SKM-1 treated with dmso at 0.1 percent for 144 hours (cell line): Measurements from ENCODE around the gene GBGT1.
A peak's percentile ranks its signal among the peaks of the same experiment; 100 is the strongest.

ENCODE experiments used
- DNase-seq: peaks from one replicate; lab custom pipeline; 2025; ENCODE audit not compliant: unreplicated experiment; lab: John Stamatoyannopoulos, UW

Gene GBGT1

GRCh38 chr9:133116346-133117231 lies 47.1 kb downstream of the GBGT1 start:
- no peak for DNase-seq

GRCh38 chr9:133115604-133116345 lies 47.9 kb downstream of the GBGT1 start:
- no peak for DNase-seq

- DNase-seq, result no peak
These were observed 48.7 kb downstream of the GBGT1 start for GRCh38 chr9:133114886-133115603.

GRCh38 chr9:133113949-133114885 lies 49.5 kb downstream of the GBGT1 start:
- no peak for DNase-seq

GRCh38 chr9:133113163-133113948 lies 50.4 kb downstream of the GBGT1 start:
- no peak for DNase-seq

GRCh38 chr9:133112663-133113026 lies 51.1 kb downstream of the GBGT1 start:
- DNase-seq, result peak; percentile 70

GRCh38 chr9:133111808-133112662 lies 51.7 kb downstream of the GBGT1 start:
- no peak for DNase-seq

- DNase-seq, result no peak
These were observed 53.6 kb downstream of the GBGT1 start for GRCh38 chr9:133109931-133110650.

GRCh38 chr9:133108794-133109641 lies 54.7 kb downstream of the GBGT1 start:
- no peak for DNase-seq

GRCh38 chr9:133107961-133108793 lies 55.5 kb downstream of the GBGT1 start:
- DNase-seq, result no peak

GRCh38 chr9:133107245-133107722 lies 56.4 kb downstream of the GBGT1 start:
- no peak for DNase-seq

- no peak for DNase-seq
These were observed 57.0 kb downstream of the GBGT1 start for GRCh38 chr9:133106511-133107244.

GRCh38 chr9:133105461-133105770 lies 58.3 kb downstream of the GBGT1 start:
- DNase-seq, result no peak

- no peak for DNase-seq
These were observed 58.8 kb downstream of the GBGT1 start for GRCh38 chr9:133104718-133105460.

GRCh38 chr9:133103987-133104505 lies 59.7 kb downstream of the GBGT1 start:
- no peak for DNase-seq
